GM21515 (cell line): Measurements from ENCODE around the gene NRARP.

Experiments used
- ATAC-seq: cut with Tn5 transposase; IDR thresholded peaks from one replicate; pipeline ENCODE4 v1.9.1; 2021; ENCODE audit not compliant: unreplicated experiment

The NRARP gene

GRCh38 chr9:137300567-137301080 is 1.4 kb downstream of the NRARP start:
- no peak for ATAC-seq

GRCh38 chr9:137299938-137300337 is 2.1 kb downstream of the NRARP start:
- no peak for ATAC-seq

GRCh38 chr9:137299203-137299565 is 2.9 kb downstream of the NRARP start:
- ATAC-seq, result no peak

- ATAC-seq, result no peak
Measured at GRCh38 chr9:137298401-137299202, 3.5 kb downstream of the NRARP start.

- no peak for ATAC-seq
Measured at GRCh38 chr9:137297966-137298365, 4.1 kb downstream of the NRARP start.

GRCh38 chr9:137296670-137297664 is 5.1 kb downstream of the NRARP start:
- no peak for ATAC-seq

- ATAC-seq, result no peak
Measured at GRCh38 chr9:137295849-137296669, 6.0 kb downstream of the NRARP start.

- peak; percentile 59 for ATAC-seq
Measured at GRCh38 chr9:137295238-137295811, 6.7 kb downstream of the NRARP start.

GRCh38 chr9:137294681-137295237 is 7.3 kb downstream of the NRARP start:
- ATAC-seq, result no peak

GRCh38 chr9:137294091-137294680 is 7.9 kb downstream of the NRARP start:
- ATAC-seq, result no peak

GRCh38 chr9:137293482-137294090 is 8.5 kb downstream of the NRARP start:
- ATAC-seq, result no peak

- ATAC-seq, result no peak
Measured at GRCh38 chr9:137293094-137293481, 9.0 kb downstream of the NRARP start.

- no peak for ATAC-seq
Measured at GRCh38 chr9:137286975-137287383, 15.1 kb downstream of the NRARP start.

GRCh38 chr9:137281345-137282116 is 20.5 kb downstream of the NRARP start:
- ATAC-seq, result no peak

GRCh38 chr9:137280474-137281344 is 21.4 kb downstream of the NRARP start:
- ATAC-seq, result no peak

GRCh38 chr9:137279741-137280473 is 22.2 kb downstream of the NRARP start:
- no peak for ATAC-seq
